ENCODE results near the gene GALM.

GALM gene

GRCh38 chr2:38778687-38779082 is 112.8 kb downstream of the GALM start:
- DNase-seq = no peak

GRCh38 chr2:38783586-38783985 is 117.7 kb downstream of the GALM start:
- DNase-seq = no peak
